Choroid plexus epithelial cell (primary cell): ENCODE data around the gene CEPT1.
A peak's percentile ranks its signal among the peaks of the same experiment; 100 is the strongest.

Experiments used
- DNase-seq: peaks from one replicate; pipeline ENCODE4 v3.0.0-alpha.2; 2010; ENCODE audit warnings: low read depth
- H3K4me3 ChIP-seq: 2 replicates; pipeline ENCODE4 v1.5.1; 2011; ENCODE audit warnings: low read depth, mild to moderate bottlenecking, control low read depth, low read length, moderate library complexity
- CTCF ChIP-seq: conservative IDR thresholded peaks from 2 replicates; pipeline ENCODE4 v1.5.1; 2011; ENCODE audit warnings: low read depth, mild to moderate bottlenecking, control low read depth, inconsistent platforms, low read length, moderate library complexity

The CEPT1 gene

GRCh38 chr1:111197598-111198284, 57.7 kb downstream of the CEPT1 start:
- peak; percentile 42 for TF ChIP-seq CTCF
- H3K4me3 ChIP-seq, result no peak overlapping the region
- DNase-seq, result peak; percentile 45

- DNase-seq, result no peak
- no peak for TF ChIP-seq CTCF
- no peak overlapping the region for H3K4me3 ChIP-seq
Observed at GRCh38 chr1:111198836-111199235, 58.8 kb downstream of the CEPT1 start.

- no peak for TF ChIP-seq CTCF
- no peak for DNase-seq
- no peak overlapping the region for H3K4me3 ChIP-seq
Observed at GRCh38 chr1:111199329-111199728, 59.3 kb downstream of the CEPT1 start.

- H3K4me3 ChIP-seq, result no peak within 1 kb of the TSS
- no peak for TF ChIP-seq CTCF
- no peak for DNase-seq
Observed at GRCh38 chr1:111199881-111200801, 60.1 kb downstream of the CEPT1 start, which contains the start of gene DENND2D. Gene DENND2D (minus strand): TSS chr1:111200646. CDS start chr1:111200459, 187 bp downstream.

GRCh38 chr1:111200802-111201161, 60.8 kb downstream of the CEPT1 start:
- no peak for DNase-seq
- no peak overlapping the region for H3K4me3 ChIP-seq
- TF ChIP-seq CTCF, result no peak

- no peak for DNase-seq
- H3K4me3 ChIP-seq, result no peak overlapping the region
- TF ChIP-seq CTCF, result no peak
Observed at GRCh38 chr1:111201275-111202090, 61.5 kb downstream of the CEPT1 start.
